Measurements from ENCODE around the gene OTUB2.

OTUB2 gene

GRCh38 chr14:93997082-93997481 lies 29.1 kb upstream of the OTUB2 start, which contains the start of gene CCDC197:
CCDC197 (plus strand) TSS chr14:93997301; CDS start chr14:93998132, 831 bp downstream.
- no peak for DNase-seq

- DNase-seq: no peak
Observed at GRCh38 chr14:93997916-93998870, 27.9 kb upstream of the OTUB2 start.

- DNase-seq: no peak
Observed at GRCh38 chr14:93998871-93999403, 27.2 kb upstream of the OTUB2 start.

GRCh38 chr14:93999573-93999972 lies 26.6 kb upstream of the OTUB2 start:
- DNase-seq: no peak

GRCh38 chr14:94000267-94000666 lies 25.9 kb upstream of the OTUB2 start:
- no peak for DNase-seq

GRCh38 chr14:94001016-94001415 lies 25.1 kb upstream of the OTUB2 start:
- no peak for DNase-seq

- DNase-seq: peak; percentile 70
Observed at GRCh38 chr14:94001501-94002396, 24.4 kb upstream of the OTUB2 start.

- DNase-seq: no peak
Observed at GRCh38 chr14:94003397-94003796, 22.7 kb upstream of the OTUB2 start.

- no peak for DNase-seq
Observed at GRCh38 chr14:94004015-94004414, 22.1 kb upstream of the OTUB2 start.

- peak; percentile 22 for DNase-seq
Observed at GRCh38 chr14:94005324-94006073, 20.6 kb upstream of the OTUB2 start.

- DNase-seq: peak; percentile 17
Observed at GRCh38 chr14:94008234-94008633, 17.9 kb upstream of the OTUB2 start.

- no peak for DNase-seq
Observed at GRCh38 chr14:94009767-94010166, 16.4 kb upstream of the OTUB2 start.

GRCh38 chr14:94010625-94011024 lies 15.5 kb upstream of the OTUB2 start:
- DNase-seq: no peak

GRCh38 chr14:94011795-94012194 lies 14.3 kb upstream of the OTUB2 start:
- peak; percentile 29 for DNase-seq

GRCh38 chr14:94014382-94014781 lies 11.8 kb upstream of the OTUB2 start:
- no peak for DNase-seq

- DNase-seq: no peak
Observed at GRCh38 chr14:94015223-94015622, 10.9 kb upstream of the OTUB2 start.

GRCh38 chr14:94016446-94016976 lies 9.6 kb upstream of the OTUB2 start:
- DNase-seq: no peak

GRCh38 chr14:94018308-94018707 lies 7.8 kb upstream of the OTUB2 start:
- no peak for DNase-seq

GRCh38 chr14:94019329-94019728 lies 6.8 kb upstream of the OTUB2 start:
- no peak for DNase-seq

- DNase-seq: no peak
Observed at GRCh38 chr14:94020267-94020666, 5.9 kb upstream of the OTUB2 start.

- no peak for DNase-seq
Observed at GRCh38 chr14:94021001-94021400, 5.1 kb upstream of the OTUB2 start.

All from CD4-positive, alpha-beta T cell treated with Interleukin-6 for 4 hours (primary cell).